Lung (tissue), 16 donors: Measurements from ENCODE around the gene RXYLT1. TPM values are rescaled to one million over a fixed set of nuclear protein-coding genes. Genes with fewer than 3 reads are reported as not detected.
"Not testable (repeated sequence)": the region's sequence is repeated elsewhere in the genome, so short reads cannot be mapped to it uniquely, and the experiment has no call there.

Source experiments
- ATAC-seq: fragments of 200-7000 bp; cut with Tn5 transposase; one replicate; pipeline ENCODE4 v1.9.1; 2020; ENCODE audit warnings: moderate number of reproducible peaks; ENCODE audit not compliant: insufficient read depth, low FRiP score
- DNase-seq, 3 donors: peaks; one replicate each; pipeline ENCODE4 v3.0.0-alpha.2; 2013 to 2017
- H3K27ac ChIP-seq, 2 donors: one replicate each; pipeline ENCODE4 v1.5.1; 2013; ENCODE audit warnings: mild to moderate bottlenecking in 2 of 2, moderate library complexity in 2 of 2, control low read depth in 1 of 2, inconsistent platforms in 1 of 2, low read depth in 1 of 2, low read length in 1 of 2
- H3K27me3 ChIP-seq, 3 donors: one replicate each; pipeline ENCODE4 v1.5.1; 2013; ENCODE audit warnings: low read length in 2 of 3; ENCODE audit not compliant: control insufficient read depth in 3 of 3, insufficient read depth in 3 of 3
- H3K36me3 ChIP-seq, 4 donors: one replicate each; pipeline ENCODE4 v1.5.1; 2013; ENCODE audit warnings: low read length in 4 of 4, mild to moderate bottlenecking in 1 of 4, moderate library complexity in 1 of 4; ENCODE audit not compliant: control insufficient read depth in 4 of 4, insufficient read depth in 4 of 4
- H3K4me1 ChIP-seq, 5 donors: one replicate each; pipeline ENCODE4 v1.5.1; 2013; ENCODE audit warnings: low read length in 5 of 5, mild to moderate bottlenecking in 2 of 5, moderate library complexity in 1 of 5; ENCODE audit not compliant: control insufficient read depth in 5 of 5, insufficient read depth in 5 of 5
- H3K4me3 ChIP-seq: one replicate; pipeline ENCODE4 v1.5.1; 2013; ENCODE audit warnings: mild to moderate bottlenecking, control low read depth, moderate library complexity
- H3K9ac ChIP-seq, 2 donors: one replicate each; pipeline ENCODE4 v1.5.1; 2013; ENCODE audit warnings: low read length in 2 of 2, control low read depth in 1 of 2; ENCODE audit not compliant: insufficient read depth in 1 of 2
- H3K9me3 ChIP-seq, 4 donors: one replicate each; pipeline ENCODE4 v1.5.1; 2013; ENCODE audit warnings: low read length in 3 of 4, mild to moderate bottlenecking in 1 of 4, moderate library complexity in 1 of 4; ENCODE audit not compliant: control insufficient read depth in 4 of 4, insufficient read depth in 3 of 4
- WGBS, 2 donors: extraction: QIAGEN DNeasy Blood & Tissue Kit; methylation state at CpG; one replicate each; pipeline ENCODE4 v1.1.7; 2013; 5-methylcytosine and 5-hydroxymethylcytosine counted together
- long read RNA-seq, 5 donors: transcript quantifications; one replicate each; lab custom pipeline, GENCODE V29; 2026
- polyA plus RNA-seq, 2 donors: library from polyadenylated mRNA; stranded (reverse); fragments of 200-250 nt; gene quantifications; one replicate each; pipeline ENCODE4 v1.2.1, GENCODE V29; 2013
- total RNA-seq, 2 donors: library from RNA; depleted of rRNA in 1 of 2; stranded (reverse); fragments of >200 nt in 1 of 2; gene quantifications; one replicate each; pipeline ENCODE4 v1.2.1, GENCODE V29; 2014 to 2021
- TF ChIP-seq, protein P1 (sequence below): IDR thresholded peaks from 2 replicates; pipeline ENCODE4 v1.5.1; 2012; ENCODE audit warnings: mild to moderate bottlenecking; ENCODE audit errors: control extremely low read depth, extremely low read depth
- donor health status: control.
- donor health status: control.
- donor health status: Bipolar disorder and iron deficiency.
- donor health status: healthy.
- donor health status: DM: yes; HTN: yes; CAD: no.

Gene RXYLT1
- total RNA-seq (10 to 100 TPM; 10.4 to 14.3 TPM), polyA plus RNA-seq (10 to 100 TPM in 1 of 2 donors, 1 to 10 TPM in 1; 8.0 to 14.9 TPM)
- long read RNA-seq, donor 1, full-length matches to known transcripts, result 16 of 16 reads
- long read RNA-seq, donor 1, partial matches to known transcripts, result 0 of 16 reads
- long read RNA-seq, donor 1, other reads (novel, unspliced or antisense), result 0 of 16 reads
- long read RNA-seq, donor 2, full-length matches to known transcripts, result 9 of 9 reads
- long read RNA-seq, donor 2, partial matches to known transcripts, result 0 of 9 reads
- long read RNA-seq, donor 2, other reads (novel, unspliced or antisense), result 0 of 9 reads
- long read RNA-seq, donor 3, full-length matches to known transcripts, result 10 of 10 reads
- long read RNA-seq, donor 3, partial matches to known transcripts, result 0 of 10 reads
- long read RNA-seq, donor 3, other reads (novel, unspliced or antisense), result 0 of 10 reads
- long read RNA-seq, donor 4, full-length matches to known transcripts, result 9 of 9 reads
- long read RNA-seq, donor 4, partial matches to known transcripts, result 0 of 9 reads
- long read RNA-seq, donor 4, other reads (novel, unspliced or antisense), result 0 of 9 reads
- long read RNA-seq, donor 5, full-length matches to known transcripts, result 25 of 25 reads
- long read RNA-seq, donor 5, partial matches to known transcripts, result 0 of 25 reads
- long read RNA-seq, donor 5, other reads (novel, unspliced or antisense), result 0 of 25 reads

GRCh38 chr12:63779498-63780481, at the start of gene RXYLT1:
RXYLT1 (plus strand) TSS chr12:63779909; CDS start chr12:63779961, 52 bp downstream.
- DNase-seq (peak; percentile 87 to 93 (median 90)), ATAC-seq (peak; percentile 99)
- peak within 1 kb of the TSS; percentile 97 to 99 for H3K27ac ChIP-seq
- peak within 1 kb of the TSS; percentile 89 to 96 for H3K9ac ChIP-seq
- TF ChIP-seq, protein P1, sequence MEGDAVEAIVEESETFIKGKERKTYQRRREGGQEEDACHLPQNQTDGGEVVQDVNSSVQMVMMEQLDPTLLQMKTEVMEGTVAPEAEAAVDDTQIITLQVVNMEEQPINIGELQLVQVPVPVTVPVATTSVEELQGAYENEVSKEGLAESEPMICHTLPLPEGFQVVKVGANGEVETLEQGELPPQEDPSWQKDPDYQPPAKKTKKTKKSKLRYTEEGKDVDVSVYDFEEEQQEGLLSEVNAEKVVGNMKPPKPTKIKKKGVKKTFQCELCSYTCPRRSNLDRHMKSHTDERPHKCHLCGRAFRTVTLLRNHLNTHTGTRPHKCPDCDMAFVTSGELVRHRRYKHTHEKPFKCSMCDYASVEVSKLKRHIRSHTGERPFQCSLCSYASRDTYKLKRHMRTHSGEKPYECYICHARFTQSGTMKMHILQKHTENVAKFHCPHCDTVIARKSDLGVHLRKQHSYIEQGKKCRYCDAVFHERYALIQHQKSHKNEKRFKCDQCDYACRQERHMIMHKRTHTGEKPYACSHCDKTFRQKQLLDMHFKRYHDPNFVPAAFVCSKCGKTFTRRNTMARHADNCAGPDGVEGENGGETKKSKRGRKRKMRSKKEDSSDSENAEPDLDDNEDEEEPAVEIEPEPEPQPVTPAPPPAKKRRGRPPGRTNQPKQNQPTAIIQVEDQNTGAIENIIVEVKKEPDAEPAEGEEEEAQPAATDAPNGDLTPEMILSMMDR, result no peak
- peaks cover 0 to 13% (median 1%) of the 10 kb centered on the region in 4 donors for H3K36me3 ChIP-seq
- WGBS, 2 donors, result 1% methylated on average over 56 to 86 of the region's 86 CpGs
- H3K4me3 ChIP-seq, result peak within 1 kb of the TSS; percentile 63
- no peaks in the 10 kb centered on the region for H3K9me3 ChIP-seq
- no peaks in the 10 kb centered on the region for H3K27me3 ChIP-seq
- H3K4me1 ChIP-seq, result peaks cover 0 to 7% (median 0%) of the 10 kb centered on the region in 5 donors

DNA sequence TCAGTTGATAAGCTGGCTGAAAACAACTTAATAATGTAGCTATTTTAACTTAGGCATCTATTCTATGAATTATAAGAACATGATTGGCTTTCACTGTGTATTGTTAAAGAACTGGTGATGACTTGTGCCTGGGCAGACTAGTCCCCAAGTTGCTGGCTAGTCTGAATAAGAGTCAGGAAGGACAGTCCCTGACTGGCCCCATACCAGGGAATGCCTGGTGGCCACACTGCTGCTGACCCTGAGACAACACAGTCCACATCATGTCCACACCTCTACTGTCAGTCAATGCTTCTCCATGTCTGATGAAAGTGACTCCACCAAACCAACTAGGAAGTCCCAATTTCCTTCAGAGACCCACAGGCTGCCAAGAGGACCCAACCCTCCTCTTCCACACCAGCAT, 46.9 kb upstream of the RXYLT1 start:
- H3K4me3 ChIP-seq, H3K4me1 ChIP-seq, H3K27me3 ChIP-seq, DNase-seq, H3K9ac ChIP-seq, H3K27ac ChIP-seq, ATAC-seq, H3K36me3 ChIP-seq, H3K9me3 ChIP-seq: not testable (repeated sequence)

- H3K9ac ChIP-seq, H3K36me3 ChIP-seq, H3K4me3 ChIP-seq, H3K4me1 ChIP-seq, H3K9me3 ChIP-seq, ATAC-seq, H3K27me3 ChIP-seq, DNase-seq, H3K27ac ChIP-seq: not testable (repeated sequence)
- 80 to 82% methylated on average over 3 of the region's 3 CpGs for WGBS, 2 donors
Observed at GRCh38 chr12:63733585-63733984, 46.1 kb upstream of the RXYLT1 start.

DNA sequence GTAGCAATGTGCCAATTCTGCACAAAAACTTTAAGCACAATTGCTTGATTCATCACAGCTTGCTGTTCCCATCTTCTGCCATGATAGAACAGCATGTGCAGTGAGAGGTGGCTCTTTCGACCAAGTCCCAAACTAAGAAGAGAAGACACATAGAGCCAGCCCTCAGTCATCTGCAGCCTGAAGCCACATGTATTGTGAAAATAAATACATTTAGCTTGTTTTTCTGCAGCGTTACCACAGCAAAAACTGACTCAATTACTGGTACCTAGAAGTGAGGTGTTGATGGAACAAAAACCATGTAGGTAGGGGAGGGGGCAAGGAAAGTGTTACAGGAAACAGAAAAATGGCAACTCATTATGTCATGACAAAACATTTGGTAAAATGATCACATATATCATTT, 39.2 kb upstream of the RXYLT1 start:
- ATAC-seq, H3K27ac ChIP-seq, DNase-seq, H3K9ac ChIP-seq, H3K4me3 ChIP-seq, H3K4me1 ChIP-seq, H3K27me3 ChIP-seq, H3K36me3 ChIP-seq, H3K9me3 ChIP-seq: not testable (repeated sequence)
- 100% methylated on average over 1 of the region's 2 CpGs; no CpG with 5 or more reads in 1 of the 2 donors for WGBS, 2 donors

GRCh38 chr12:63741431-63741830, 38.3 kb upstream of the RXYLT1 start:
- H3K36me3 ChIP-seq, H3K9ac ChIP-seq, H3K4me3 ChIP-seq, ATAC-seq, H3K4me1 ChIP-seq, H3K27me3 ChIP-seq, DNase-seq, H3K27ac ChIP-seq, H3K9me3 ChIP-seq: not testable (repeated sequence)
- WGBS, 2 donors, result 90 to 92% methylated on average over 1 of the region's 1 CpG

- ATAC-seq, H3K4me1 ChIP-seq, DNase-seq, H3K9ac ChIP-seq, H3K27ac ChIP-seq, H3K27me3 ChIP-seq, H3K9me3 ChIP-seq, H3K4me3 ChIP-seq, H3K36me3 ChIP-seq: not testable (repeated sequence)
- 54 to 57% methylated on average over 2 of the region's 2 CpGs for WGBS, 2 donors
Observed at GRCh38 chr12:63744110-63744509, 35.6 kb upstream of the RXYLT1 start.

DNA sequence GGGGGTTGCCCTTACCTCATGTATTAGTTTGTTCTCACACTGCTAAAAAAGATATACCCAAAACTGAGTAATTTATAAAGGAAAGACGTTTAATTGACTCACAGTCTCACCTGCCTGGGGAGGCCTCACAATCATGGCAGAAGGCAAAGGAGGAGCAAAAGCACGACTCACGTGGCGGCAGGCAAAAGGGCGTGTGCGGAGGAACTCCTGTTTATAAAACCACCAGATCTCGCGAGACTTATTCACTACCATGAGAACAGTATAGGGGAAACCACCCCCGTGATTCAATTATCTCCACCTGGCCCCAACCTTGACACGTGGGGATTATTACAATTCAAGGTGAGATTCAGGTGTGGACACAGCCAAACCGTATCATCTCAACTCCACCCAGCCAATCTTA, 33.2 kb upstream of the RXYLT1 start:
- not testable (repeated sequence) for H3K4me3 ChIP-seq, ATAC-seq, H3K4me1 ChIP-seq, H3K27me3 ChIP-seq, H3K9ac ChIP-seq, DNase-seq, H3K9me3 ChIP-seq, H3K27ac ChIP-seq, H3K36me3 ChIP-seq
- 84% methylated on average over 10 to 11 of the region's 11 CpGs for WGBS, 2 donors
